ENCODE measurements around the gene PIGZ. TPM values are rescaled to one million over a fixed set of nuclear protein-coding genes. Genes with fewer than 3 reads are reported as not detected.
"Not testable (repeated sequence)": the region's sequence is repeated elsewhere in the genome, so short reads cannot be mapped to it uniquely, and the experiment has no call there.

PIGZ gene
- total RNA-seq, 1 donor from 2014 or later = 2.8 TPM

GRCh38 chr3:196966526-196967401 is 1.9 kb downstream of the PIGZ start:
- ATAC-seq (no peak), DNase-seq (ENCODE audit: missing footprints) (no peak)
- intact Hi-C loops (cut with DNase I) = no loop called here

GRCh38 chr3:196965804-196966173 is 2.8 kb downstream of the PIGZ start:
- intact Hi-C loops (cut with DNase I) = no loop called here
- no peak for ATAC-seq
- no peak for DNase-seq (ENCODE audit: missing footprints)

GRCh38 chr3:196965112-196965803 is 3.4 kb downstream of the PIGZ start:
- ATAC-seq = no peak
- intact Hi-C loops (cut with DNase I) = no loop called here
- DNase-seq (ENCODE audit: missing footprints) = no peak

GRCh38 chr3:196963631-196963953 is 5.0 kb downstream of the PIGZ start:
- DNase-seq (ENCODE audit: missing footprints) (no peak), ATAC-seq (no peak)
- intact Hi-C loops (cut with DNase I) = no loop called here

GRCh38 chr3:196962930-196963630 is 5.6 kb downstream of the PIGZ start:
- DNase-seq (ENCODE audit: missing footprints) (no peak), ATAC-seq (no peak)
- intact Hi-C loops (cut with DNase I) = no loop called here

GRCh38 chr3:196962108-196962929 is 6.3 kb downstream of the PIGZ start:
- no peak for ATAC-seq
- no peak for DNase-seq (ENCODE audit: missing footprints)
- intact Hi-C loops (cut with DNase I) = no loop called here

- ATAC-seq = no peak
- no peak for DNase-seq (ENCODE audit: missing footprints)
- intact Hi-C loops (cut with DNase I) = no loop called here
Observed at GRCh38 chr3:196954832-196955231, 13.8 kb downstream of the PIGZ start.

- DNase-seq (ENCODE audit: missing footprints) (no peak), ATAC-seq (no peak)
- intact Hi-C loops (cut with DNase I) = no loop called here
Observed at GRCh38 chr3:196951371-196951770, 17.3 kb downstream of the PIGZ start.

- intact Hi-C loops (cut with DNase I) = loop anchor here (10.0 kb wide), 1 partner anchor 215 kb away; the partner anchor contains the start of gene PAK2
- DNase-seq (ENCODE audit: missing footprints) = no peak
- no peak for ATAC-seq
Observed at GRCh38 chr3:196949750-196950149, 18.9 kb downstream of the PIGZ start.

GRCh38 chr3:196949285-196949619 is 19.4 kb downstream of the PIGZ start:
- intact Hi-C loops (cut with DNase I) = loop anchor here (10.0 kb wide), 1 partner anchor 214 kb away; the partner anchor contains the start of gene PAK2
- no peak for ATAC-seq

GRCh38 chr3:196948442-196949284 is 20.0 kb downstream of the PIGZ start:
- DNase-seq (ENCODE audit: missing footprints) (no peak), ATAC-seq (peak; percentile 27)
- intact Hi-C loops (cut with DNase I) = loop anchor here (10.0 kb wide), 1 partner anchor 214 kb away; the partner anchor contains the start of gene PAK2

More at GRCh38 chr3:196949285-196949619, 19.4 kb downstream of the PIGZ start:
- no peak for DNase-seq (ENCODE audit: missing footprints)

- intact Hi-C loops (cut with DNase I) = loop anchor here (10.0 kb wide), 1 partner anchor 213 kb away; the partner anchor contains the start of gene PAK2
- DNase-seq (ENCODE audit: missing footprints) (no peak), ATAC-seq (peak; percentile 7)
Observed at GRCh38 chr3:196947860-196948441, 20.7 kb downstream of the PIGZ start.

GRCh38 chr3:196947136-196947859 is 21.3 kb downstream of the PIGZ start:
- ATAC-seq (no peak), DNase-seq (ENCODE audit: missing footprints) (no peak)
- intact Hi-C loops (cut with DNase I) = loop anchor here (10.0 kb wide), 1 partner anchor 212 kb away; the partner anchor contains the start of gene PAK2

- not testable (repeated sequence) for ATAC-seq; DNase-seq (ENCODE audit: missing footprints)
- intact Hi-C loops (cut with DNase I) = loop anchor here (10.0 kb wide), 1 partner anchor 209 kb away; the partner anchor contains the start of gene PAK2
Observed at GRCh38 chr3:196944037-196944790, 24.4 kb downstream of the PIGZ start.

GRCh38 chr3:196942915-196943277 is 25.7 kb downstream of the PIGZ start:
- intact Hi-C loops (cut with DNase I) = loop anchor here (2.0 to 10.0 kb wide), 2 partner anchors 76 to 208 kb away; partner anchors contain the start of genes PAK2 and SENP5
- DNase-seq (ENCODE audit: missing footprints) = peak; percentile 74
- no peak for ATAC-seq
